Heart left ventricle (tissue), 13 donors: ENCODE data around the gene WDR17.

Experiments
- CTCF ChIP-seq, 12 donors: fragments of 200-600 bp; sonication (generic) in 4 of 12; IDR thresholded peaks; one replicate each; pipeline versions ENCODE4 v1.5.0 to v1.8.0; 2018 to 2022; ENCODE audit warnings: antibody characterized with exemption in 12 of 12, mild to moderate bottlenecking in 5 of 12
- POLR2A ChIP-seq, 2 donors: fragments of 450-650 bp; IDR thresholded peaks; one replicate each; pipeline ENCODE4 v1.6.1; 2017; ENCODE audit warnings: antibody characterized with exemption in 2 of 2, mild to moderate bottlenecking in 2 of 2, moderate library complexity in 2 of 2
- donor health status: ischemic (EF 13 %, LVEDD 7.1; RV severe dilation, severe dysfunction).
- donor health status: DM: no; HTN: yes; CAD: no.
- donor health status: DM: no; HTN: no; CAD: no.
- donor health status: ischemic (EF 25% LVEDD 6.9; RV normal size, moderate dysfunction).
- donor health status: ischemic (EF 25% LVEDD 5.7; RV mildly dilated, moderate dysfunction).
- donor health status: ischemic (EF 35%, LVEDD 5.7; RV mildly dilated, moderate dysfunction).
- donor health status: nonischemic (EF 11% LVEDD 7.7; RV severe dilation, severe dysfunction).
- donor health status: DM: yes; HTN: yes; CAD: no.
- donor health status: PGD.
- donor health status: ischemic (EF 29% LVEDD 5.4; RV normal size, mild dysfunction).
- donor health status: nonischemic (EF 23%, LVEDD 6.1; RV moderate dilation, normal function).

GRCh38 chr4:176205299-176205698 is 139.7 kb downstream of the WDR17 start:
- TF ChIP-seq CTCF (IDR thresholded peaks at IDR 0.05) (no peak), POLR2A (IDR thresholded peaks at IDR 0.05) (no peak)
